HFFc6 (cell line): ENCODE data around the gene ARID5B. TPM values are rescaled to one million over a fixed set of nuclear protein-coding genes. Genes with fewer than 3 reads are reported as not detected.
A peak's percentile ranks its signal among the peaks of the same experiment; 100 is the strongest.

Source experiments
- DNase-seq: peaks from one replicate; pipeline ENCODE4 v3.0.0-alpha.2; 2018
- H3K27ac Mint-ChIP-seq: 2 replicates; pipeline ENCODE4 v1.8.0; 2020; ENCODE audit warnings: mild to moderate bottlenecking, mixed read lengths
- H3K27me3 Mint-ChIP-seq: 2 replicates; pipeline ENCODE4 v1.8.0; 2021; ENCODE audit warnings: mild to moderate bottlenecking, moderate library complexity, mixed read lengths; ENCODE audit not compliant: insufficient read depth
- H3K36me3 Mint-ChIP-seq: 2 replicates; pipeline ENCODE4 v1.8.0; 2021; ENCODE audit warnings: low read depth, mixed read lengths
- H3K4me1 Mint-ChIP-seq: 2 replicates; pipeline ENCODE4 v1.8.0; 2020; ENCODE audit warnings: low read depth, mixed read lengths
- H3K4me3 Mint-ChIP-seq: 2 replicates; pipeline ENCODE4 v1.8.0; 2020; ENCODE audit warnings: mild to moderate bottlenecking, moderate library complexity, mixed read lengths
- H3K9me3 Mint-ChIP-seq: 2 replicates; pipeline ENCODE4 v1.8.0; 2020; ENCODE audit warnings: mild to moderate bottlenecking, mixed read lengths
- total RNA-seq, 6 experiments: library from RNA; stranded (reverse); fragmentation: NEBNext Ultra II Directional; extraction: Animal tissue kit (Norgen Biotek cat#: 25700); gene quantifications; 2 replicates in 1 of 6; 3 replicates in 5 of 6; pipeline ENCODE4 v1.2.3, GENCODE V29; 2021
- TF ChIP-seq, protein P1 (sequence below): fragments of 200-600 bp; sonication (generic); IDR thresholded peaks from 2 replicates; pipeline ENCODE4 v1.5.0; 2021; ENCODE audit warnings: antibody characterized with exemption, mild to moderate bottlenecking

Gene ARID5B
- total RNA-seq, 6 experiments from 2014 or later: 102 to 142 (median 131) TPM

DNA sequence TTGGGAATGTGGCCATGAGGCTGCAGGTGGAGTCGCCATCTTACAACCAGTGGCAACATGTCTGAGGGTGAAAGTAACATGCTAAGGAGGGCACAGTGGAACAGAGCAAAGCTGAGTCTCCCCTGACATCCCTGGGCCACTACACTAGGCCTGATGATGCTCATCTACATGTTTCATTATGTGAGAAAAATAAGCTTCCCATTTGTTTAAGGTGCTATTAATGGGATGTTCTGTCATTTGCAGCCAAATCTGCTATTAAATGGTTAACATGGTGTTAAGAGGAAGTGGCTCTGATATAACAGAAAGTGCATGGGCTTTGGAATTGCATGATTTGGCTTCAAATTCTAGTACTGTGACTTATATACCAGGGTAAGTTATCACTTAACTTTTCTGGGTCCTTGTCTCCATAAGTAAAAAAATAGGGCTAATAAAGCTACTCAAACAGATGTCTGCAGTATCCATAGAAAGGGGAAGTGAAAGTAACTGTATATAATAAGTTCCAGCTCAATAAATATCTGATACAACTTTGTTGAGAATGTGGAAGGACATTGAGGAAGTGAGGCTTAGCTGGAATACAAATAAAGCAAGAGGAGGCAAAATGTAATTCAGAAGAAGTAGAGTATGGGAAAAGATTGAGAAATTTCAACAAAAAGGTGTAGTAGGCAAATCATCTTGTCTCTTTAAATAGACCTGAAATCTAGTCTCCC is 208.2 kb downstream of the ARID5B start:
- H3K4me3 Mint-ChIP-seq: no peak overlapping the region
- H3K9me3 Mint-ChIP-seq: no peaks in the 10 kb centered on the region
- DNase-seq: no peak
- H3K27ac Mint-ChIP-seq: no peak overlapping the region
- H3K36me3 Mint-ChIP-seq: no peaks in the 10 kb centered on the region
- H3K27me3 Mint-ChIP-seq: no peaks in the 10 kb centered on the region; the same call in 1 of the 2 replicates
- H3K4me1 Mint-ChIP-seq: peaks cover 48% of the 10 kb centered on the region
- TF ChIP-seq, protein P1, sequence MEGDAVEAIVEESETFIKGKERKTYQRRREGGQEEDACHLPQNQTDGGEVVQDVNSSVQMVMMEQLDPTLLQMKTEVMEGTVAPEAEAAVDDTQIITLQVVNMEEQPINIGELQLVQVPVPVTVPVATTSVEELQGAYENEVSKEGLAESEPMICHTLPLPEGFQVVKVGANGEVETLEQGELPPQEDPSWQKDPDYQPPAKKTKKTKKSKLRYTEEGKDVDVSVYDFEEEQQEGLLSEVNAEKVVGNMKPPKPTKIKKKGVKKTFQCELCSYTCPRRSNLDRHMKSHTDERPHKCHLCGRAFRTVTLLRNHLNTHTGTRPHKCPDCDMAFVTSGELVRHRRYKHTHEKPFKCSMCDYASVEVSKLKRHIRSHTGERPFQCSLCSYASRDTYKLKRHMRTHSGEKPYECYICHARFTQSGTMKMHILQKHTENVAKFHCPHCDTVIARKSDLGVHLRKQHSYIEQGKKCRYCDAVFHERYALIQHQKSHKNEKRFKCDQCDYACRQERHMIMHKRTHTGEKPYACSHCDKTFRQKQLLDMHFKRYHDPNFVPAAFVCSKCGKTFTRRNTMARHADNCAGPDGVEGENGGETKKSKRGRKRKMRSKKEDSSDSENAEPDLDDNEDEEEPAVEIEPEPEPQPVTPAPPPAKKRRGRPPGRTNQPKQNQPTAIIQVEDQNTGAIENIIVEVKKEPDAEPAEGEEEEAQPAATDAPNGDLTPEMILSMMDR: no peak

- no peak for DNase-seq
- TF ChIP-seq, protein P1: no peak
- H3K4me3 Mint-ChIP-seq: no peak overlapping the region
- H3K4me1 Mint-ChIP-seq: peaks cover 36% of the 10 kb centered on the region
- H3K36me3 Mint-ChIP-seq: no peaks in the 10 kb centered on the region
- H3K9me3 Mint-ChIP-seq: no peaks in the 10 kb centered on the region
- H3K27me3 Mint-ChIP-seq: no peaks in the 10 kb centered on the region; the same call in none of the 2 replicates
- H3K27ac Mint-ChIP-seq: peak overlapping the region; percentile 20
Observed at GRCh38 chr10:62112300-62112699, 210.8 kb downstream of the ARID5B start.

- Mint-ChIP-seq H3K36me3 (no peaks in the 10 kb centered on the region), H3K9me3 (no peaks in the 10 kb centered on the region), H3K27ac (no peak overlapping the region), H3K27me3 (no peaks in the 10 kb centered on the region; the same call in none of the 2 replicates), H3K4me1 (peaks cover 36% of the 10 kb centered on the region), H3K4me3 (no peak overlapping the region)
- TF ChIP-seq, protein P1: no peak
- DNase-seq: no peak
Observed at GRCh38 chr10:62112963-62113362, 211.5 kb downstream of the ARID5B start.

- Mint-ChIP-seq H3K27ac (no peak overlapping the region), H3K9me3 (no peaks in the 10 kb centered on the region), H3K4me3 (no peak overlapping the region), H3K4me1 (peaks cover 33% of the 10 kb centered on the region), H3K36me3 (no peaks in the 10 kb centered on the region), H3K27me3 (no peaks in the 10 kb centered on the region; the same call in none of the 2 replicates)
- DNase-seq: no peak
- TF ChIP-seq, protein P1: no peak
Observed at GRCh38 chr10:62113680-62114079, 212.2 kb downstream of the ARID5B start.

DNA sequence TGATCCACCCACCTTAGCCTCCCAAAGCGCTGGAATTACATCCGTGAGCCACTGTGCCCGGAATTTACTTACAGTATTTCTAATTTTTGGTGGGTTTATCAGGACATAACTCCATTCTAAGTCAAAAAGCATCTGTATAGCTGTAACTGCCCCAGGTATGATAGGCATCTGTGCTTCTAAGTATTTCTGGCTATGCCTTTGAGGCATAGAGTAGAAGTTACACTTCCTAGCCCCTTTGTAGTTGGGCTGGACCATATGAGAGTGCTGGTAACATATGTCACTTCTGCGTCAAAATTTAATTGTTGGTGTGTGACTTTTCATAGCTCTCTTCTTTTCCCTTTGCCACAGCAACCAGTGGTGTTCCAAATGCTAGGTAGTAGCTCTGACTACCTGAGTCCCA is 213.8 kb downstream of the ARID5B start:
- H3K4me3 Mint-ChIP-seq: no peak overlapping the region
- H3K36me3 Mint-ChIP-seq: no peaks in the 10 kb centered on the region
- no peaks in the 10 kb centered on the region; the same call in none of the 2 replicates for H3K27me3 Mint-ChIP-seq
- no peaks in the 10 kb centered on the region for H3K9me3 Mint-ChIP-seq
- H3K27ac Mint-ChIP-seq: no peak overlapping the region
- peaks cover 23% of the 10 kb centered on the region for H3K4me1 Mint-ChIP-seq
- TF ChIP-seq, protein P1: no peak
- DNase-seq: no peak
